HepG2 (cell line): ENCODE data around the gene BRAT1. TPM values are rescaled to one million over a fixed set of nuclear protein-coding genes. Genes with fewer than 3 reads are reported as not detected.

Source experiments
- ATAC-seq: fragments of 200-7000 bp; cut with Tn5 transposase; 3 replicates; pipeline ENCODE4 v1.9.1; 2020; ENCODE audit warnings: mild to moderate bottlenecking, moderate library complexity
- BruUV-seq: library from RNA; stranded (reverse); fragments of 400-500 nt; replicated peaks from 2 replicates; lab custom pipeline; 2021; lab: Mats Ljungman, UMichigan
- CTCF ChIA-PET: fragments of 300-600 bp; formaldehyde crosslinking; extraction: SDS; loops from one replicate; lab custom pipeline; 2021; ENCODE audit warnings: low total read pairs, inconsistent platforms, low intra/inter-chr PET ratio; lab: Yijun Ruan, JAX
- POLR2A ChIA-PET: fragments of 350-600 bp; sonication (Branson Sonifier 250); formaldehyde crosslinking; loops from one replicate; lab custom pipeline; 2020; ENCODE audit warnings: antibody characterized with exemption, inconsistent platforms; lab: Yijun Ruan, JAX
- DNase-seq: peaks from one replicate; pipeline ENCODE4 v3.0.0-alpha.2; 2015; ENCODE audit warnings: low spot score
- FAIRE-seq: peaks from 3 replicates; lab custom pipeline; 2011; peaks lifted over from hg19 to GRCh38; lab: Jason Lieb, UNC
- H2AFZ ChIP-seq: one replicate; pipeline ENCODE4 v1.6.1; 2011; ENCODE audit warnings: low read length, inconsistent platforms
- H3K27ac ChIP-seq: fragments of 300-600 bp; 3 replicates; pipeline ENCODE4 v1.8.0; 2011; ENCODE audit warnings: mixed run types, mild to moderate bottlenecking, mixed read lengths, low read length, inconsistent platforms; ENCODE audit not compliant: insufficient read depth; ENCODE audit errors: extremely low read length
- H3K27me3 ChIP-seq, 2 experiments: fragments of 200-600 bp in 1 of 2; 2 replicates in 1 of 2; 3 replicates in 1 of 2; pipeline versions ENCODE4 v1.6.0 to v1.8.0; 2011; ENCODE audit warnings: low read length in 2 of 2, mild to moderate bottlenecking in 2 of 2, moderate library complexity in 2 of 2, inconsistent platforms in 1 of 2; ENCODE audit not compliant: insufficient read depth in 2 of 2, control insufficient read depth in 1 of 2
- H3K36me3 ChIP-seq, 2 experiments: fragments of 200-600 bp in 1 of 2; replicated peaks in 1 of 2; 2 replicates in 1 of 2; 3 replicates in 1 of 2; pipeline versions ENCODE4 v1.5.1 to v1.8.0; 2011; ENCODE audit warnings: low read length in 2 of 2, inconsistent platforms in 1 of 2; ENCODE audit not compliant: insufficient read depth in 2 of 2, control insufficient read depth in 1 of 2
- H3K4me1 ChIP-seq: 2 replicates; pipeline ENCODE4 v1.5.1; 2012; ENCODE audit warnings: low read length, inconsistent platforms; ENCODE audit not compliant: insufficient read depth
- H3K4me2 ChIP-seq: 2 replicates; pipeline ENCODE4 v1.6.0; 2011; ENCODE audit warnings: low read depth, low read length, inconsistent platforms
- H3K4me3 ChIP-seq, 3 experiments: fragments of 200-600 bp in 1 of 3; sonication (generic), shearing (Covaris generic) in 1 of 3; replicated peaks in 1 of 3; 2 replicates each; pipeline ENCODE4 v1.5.1; 2011 to 2016; ENCODE audit warnings: low read length in 3 of 3, inconsistent platforms in 2 of 3, low read depth in 2 of 3, mild to moderate bottlenecking in 2 of 3, control low read depth in 1 of 3, mixed read lengths in 1 of 3; ENCODE audit not compliant: insufficient read depth in 1 of 3
- H3K79me2 ChIP-seq: one replicate; pipeline ENCODE4 v1.6.1; 2011; ENCODE audit warnings: low read length, inconsistent platforms; ENCODE audit not compliant: insufficient read depth
- H3K9ac ChIP-seq: 2 replicates; pipeline ENCODE4 v1.6.0; 2011; ENCODE audit warnings: mild to moderate bottlenecking, low read depth, low read length, inconsistent platforms; ENCODE audit not compliant: insufficient read depth
- H3K9me3 ChIP-seq: 2 replicates; pipeline ENCODE4 v1.5.1; 2012; ENCODE audit warnings: mild to moderate bottlenecking, low read length
- H4K20me1 ChIP-seq: 2 replicates; pipeline ENCODE4 v1.6.0; 2011; ENCODE audit warnings: inconsistent platforms, mild to moderate bottlenecking, low read length, moderate library complexity; ENCODE audit not compliant: insufficient read depth
- BRD4 ChIP-seq: sonication (generic); formaldehyde crosslinking; IDR thresholded peaks from 2 replicates; pipeline ENCODE4 v1.4.0; 2020; ENCODE audit warnings: missing genetic modification reagents
- CAMTA2 ChIP-seq: sonication (generic); formaldehyde crosslinking; IDR thresholded peaks from 2 replicates; pipeline ENCODE4 v1.4.0; 2020; ENCODE audit warnings: mild to moderate bottlenecking, missing genetic modification reagents, borderline replicate concordance
- FOSL2 ChIP-seq: sonication (generic); formaldehyde crosslinking; IDR thresholded peaks from 2 replicates; pipeline ENCODE4 v1.4.0; 2020; ENCODE audit warnings: missing genetic modification reagents
- HOXA9 ChIP-seq: sonication (generic); formaldehyde crosslinking; IDR thresholded peaks from 2 replicates; pipeline ENCODE4 v1.8.1; 2022; ENCODE audit warnings: missing genetic modification reagents, mild to moderate bottlenecking, moderate library complexity, borderline replicate concordance
- KDM2A ChIP-seq: sonication (generic); formaldehyde crosslinking; IDR thresholded peaks from 2 replicates; pipeline ENCODE4 v1.4.0; 2020; ENCODE audit warnings: low read depth, missing genetic modification reagents, borderline replicate concordance
- KMT2B ChIP-seq: IDR thresholded peaks from 2 replicates; pipeline ENCODE4 v1.6.1; 2016; ENCODE audit warnings: missing genetic modification reagents, missing compliant biosample characterization
- SNAPC2 ChIP-seq: sonication (generic); formaldehyde crosslinking; IDR thresholded peaks from 2 replicates; pipeline ENCODE4 v1.8.1; 2022; ENCODE audit warnings: mild to moderate bottlenecking, missing genetic modification reagents
- TBL1XR1 ChIP-seq: fragments of 150-350 bp; IDR thresholded peaks from 2 replicates; pipeline ENCODE4 v1.6.1; 2014; ENCODE audit warnings: borderline replicate concordance, low read length; ENCODE audit not compliant: partially characterized antibody
- ZBTB38 ChIP-seq: sonication (generic); formaldehyde crosslinking; IDR thresholded peaks from 2 replicates; pipeline ENCODE4 v1.5.1; 2020; ENCODE audit warnings: mild to moderate bottlenecking, missing genetic modification reagents
- ZIK1 ChIP-seq: sonication (generic); formaldehyde crosslinking; IDR thresholded peaks from 2 replicates; pipeline ENCODE4 v1.5.0; 2020; ENCODE audit warnings: mild to moderate bottlenecking, low read depth, missing genetic modification reagents, borderline replicate concordance
- ZNF224 ChIP-seq: sonication (generic); formaldehyde crosslinking; IDR thresholded peaks from 2 replicates; pipeline ENCODE4 v1.5.0; 2020; ENCODE audit warnings: mild to moderate bottlenecking, missing genetic modification reagents
- ZNF597 ChIP-seq: sonication (generic); formaldehyde crosslinking; IDR thresholded peaks from 2 replicates; pipeline ENCODE4 v1.5.0; 2020; ENCODE audit warnings: missing genetic modification reagents
- ZNF746 ChIP-seq: sonication (generic); formaldehyde crosslinking; IDR thresholded peaks from 2 replicates; pipeline ENCODE4 v1.8.0; 2022; ENCODE audit warnings: mild to moderate bottlenecking, missing genetic modification reagents
- ZNF850 ChIP-seq: sonication (generic); formaldehyde crosslinking; conservative IDR thresholded peaks from 2 replicates; pipeline ENCODE4 v1.9.0; 2021; ENCODE audit warnings: mild to moderate bottlenecking, missing genetic modification reagents
- ZSCAN25 ChIP-seq: sonication (generic); formaldehyde crosslinking; IDR thresholded peaks from 2 replicates; pipeline ENCODE4 v1.8.0; 2022; ENCODE audit warnings: mild to moderate bottlenecking, missing genetic modification reagents
- WGBS: methylation state at CpG from one replicate; pipeline ENCODE4 v1.1.6; 2017; ENCODE audit warnings: low lambda C conversion rate; 5-methylcytosine and 5-hydroxymethylcytosine counted together
- in situ Hi-C: cut with HindIII; loops from 2 replicates; pipeline ENCODE4 v1.10.0; 2017; ENCODE audit warnings: low pct_unique_long_range_greater_than_20kb; ENCODE audit not compliant: extremely low pct_ligation_motif_present
- intact Hi-C: fragments of 100-400 bp; cut with micrococcal nuclease; formaldehyde crosslinking; loops from one replicate; pipeline ENCODE4 v1.10.0; 2022; ENCODE audit not compliant: unreplicated experiment
- polyA plus RNA-seq, 8 experiments: library from polyadenylated mRNA; depleted of rRNA in 3 of 8; stranded (reverse) in 7 of 8; unstranded in 1 of 8; fragments of >200 nt; fragmentation: Illumina TruSeq in 4 of 8; extraction: Trizol in 4 of 8; gene quantifications; 2 replicates each; pipeline versions ENCODE4 v1.2.1 to v1.2.3, GENCODE V29; 2011 to 2016; ENCODE audit warnings: low read depth in 4 of 8, missing spikeins in 1 of 8, mixed read lengths in 1 of 8; ENCODE audit not compliant: insufficient read depth in 1 of 8
- total RNA-seq, 5 experiments: library from RNA; depleted of rRNA; stranded (reverse); fragments of >200 nt; fragmentation: Illumina TruSeq; extraction: Trizol; gene quantifications; 2 replicates each; pipeline ENCODE4 v1.2.3, GENCODE V29; 2016; ENCODE audit warnings: low read depth in 1 of 5
- TF ChIP-seq, protein P1 (sequence below): sonication (generic); formaldehyde crosslinking; IDR thresholded peaks from 2 replicates; pipeline ENCODE4 v1.5.0; 2020; ENCODE audit warnings: mild to moderate bottlenecking, missing genetic modification reagents, moderate library complexity
- TF ChIP-seq, protein P2 (sequence below): sonication (generic); formaldehyde crosslinking; conservative IDR thresholded peaks from 2 replicates; pipeline ENCODE4 v1.8.0; 2022; ENCODE audit warnings: mild to moderate bottlenecking, moderate library complexity, missing genetic modification reagents

The BRAT1 gene
- total and polyA plus RNA-seq, 2 of the 13 experiments (the other 11 are each of a cell fraction or from before 2014, with no cell fraction given): 10.2 to 20.3 TPM

DNA sequence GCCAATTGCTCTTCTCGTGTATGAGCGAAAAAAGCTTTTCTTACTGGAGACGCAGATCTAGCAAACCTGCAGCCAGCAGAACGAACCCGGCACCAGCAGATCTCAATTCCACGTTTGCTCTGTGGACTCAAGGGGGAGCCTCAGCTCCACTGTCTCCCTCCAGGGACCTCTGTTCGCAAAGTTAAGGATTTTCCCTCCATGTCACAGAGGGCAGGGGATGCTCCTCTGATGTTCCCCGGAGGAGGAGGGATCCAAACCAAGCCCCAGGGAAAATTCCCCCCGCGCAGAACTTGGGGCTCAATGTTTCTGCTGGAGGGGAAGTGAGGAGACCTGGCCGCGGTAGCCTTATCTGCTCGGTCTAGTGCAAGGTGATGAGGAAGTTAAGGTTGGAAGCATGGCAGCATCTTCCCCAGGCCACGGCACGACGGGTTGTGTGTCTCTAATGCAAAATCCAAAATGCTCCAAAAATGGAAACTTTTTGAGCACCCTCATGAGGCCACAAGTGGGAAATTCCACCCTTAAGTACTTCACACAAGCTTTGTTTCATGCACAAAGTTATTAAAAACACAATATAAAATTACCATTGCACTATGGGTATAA lies 12.5 kb upstream of the BRAT1 start (continued):
- TF ChIP-seq, protein P1, sequence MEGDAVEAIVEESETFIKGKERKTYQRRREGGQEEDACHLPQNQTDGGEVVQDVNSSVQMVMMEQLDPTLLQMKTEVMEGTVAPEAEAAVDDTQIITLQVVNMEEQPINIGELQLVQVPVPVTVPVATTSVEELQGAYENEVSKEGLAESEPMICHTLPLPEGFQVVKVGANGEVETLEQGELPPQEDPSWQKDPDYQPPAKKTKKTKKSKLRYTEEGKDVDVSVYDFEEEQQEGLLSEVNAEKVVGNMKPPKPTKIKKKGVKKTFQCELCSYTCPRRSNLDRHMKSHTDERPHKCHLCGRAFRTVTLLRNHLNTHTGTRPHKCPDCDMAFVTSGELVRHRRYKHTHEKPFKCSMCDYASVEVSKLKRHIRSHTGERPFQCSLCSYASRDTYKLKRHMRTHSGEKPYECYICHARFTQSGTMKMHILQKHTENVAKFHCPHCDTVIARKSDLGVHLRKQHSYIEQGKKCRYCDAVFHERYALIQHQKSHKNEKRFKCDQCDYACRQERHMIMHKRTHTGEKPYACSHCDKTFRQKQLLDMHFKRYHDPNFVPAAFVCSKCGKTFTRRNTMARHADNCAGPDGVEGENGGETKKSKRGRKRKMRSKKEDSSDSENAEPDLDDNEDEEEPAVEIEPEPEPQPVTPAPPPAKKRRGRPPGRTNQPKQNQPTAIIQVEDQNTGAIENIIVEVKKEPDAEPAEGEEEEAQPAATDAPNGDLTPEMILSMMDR (CRISPR knock-in tag): peak; percentile 89
- TF ChIP-seq ZBTB38 (CRISPR knock-in tag): no peak

DNA sequence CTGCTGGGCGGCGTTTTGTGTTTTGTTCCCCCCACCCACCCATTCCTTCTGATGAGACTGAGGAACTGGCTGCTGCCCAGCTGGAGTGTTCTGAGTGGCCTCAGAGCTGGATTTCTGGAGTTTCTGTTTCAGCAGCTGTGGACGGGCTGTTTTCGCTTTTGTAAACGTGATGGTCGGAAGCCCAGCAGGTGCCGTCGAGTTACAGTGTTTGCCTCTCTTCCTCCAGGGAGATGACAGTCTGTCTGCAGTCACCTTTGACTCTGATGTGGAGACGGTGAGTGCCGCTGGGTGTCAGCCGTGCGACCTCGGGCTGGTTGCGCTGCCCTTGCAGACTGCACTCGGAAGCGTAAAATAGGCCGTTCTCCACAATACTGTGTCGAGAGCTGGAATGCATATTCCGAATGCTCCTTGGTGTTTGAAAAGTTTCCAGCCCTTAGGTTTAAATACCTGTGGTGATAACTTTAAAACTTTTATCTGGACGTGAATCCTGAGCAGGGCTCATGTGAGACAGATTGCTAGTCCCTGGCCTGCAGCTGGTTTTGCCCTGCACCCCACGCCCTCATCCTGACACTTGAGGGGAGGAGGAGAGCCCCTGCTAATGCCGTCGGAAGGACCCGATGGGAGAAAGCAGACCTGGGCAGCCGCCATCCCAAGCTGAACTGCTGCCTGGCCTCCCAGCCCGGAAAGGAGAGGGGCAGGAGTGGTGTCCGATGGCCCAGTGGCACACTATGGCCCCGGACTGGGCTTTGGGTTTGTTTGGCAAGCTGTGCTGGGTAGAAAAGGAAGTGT lies 11.8 kb upstream of the BRAT1 start:
- POLR2A ChIA-PET: no interaction called here
- H3K4me3 ChIP-seq: peak overlapping the region; percentile 14 to 55 (median 26); a peak in 4 of 6 replicates
- ATAC-seq (peak; percentile 98), FAIRE-seq (peak; percentile 96), DNase-seq (peak; percentile 56)
- WGBS: 42% methylated on average over 8 of the region's 28 CpGs
- in situ Hi-C loops (loop anchor here (5.0 to 10.0 kb wide), 2 partner anchors 78 to 100 kb away; no protein-coding TSS in a partner anchor), intact Hi-C loops (loop anchor here (1.0 to 10.0 kb wide), 4 partner anchors 70 to 114 kb away; partner anchors contain the start of gene GRIFIN)
- H3K9me3 ChIP-seq: no peaks in the 10 kb centered on the region
- no TSS peak for BruUV-seq
- H3K27me3 ChIP-seq: no peaks in the 10 kb centered on the region
- no peaks in the 10 kb centered on the region for H3K36me3 ChIP-seq
- no peaks in the 10 kb centered on the region for H4K20me1 ChIP-seq
- no peak overlapping the region for H2AFZ ChIP-seq
- H3K4me1 ChIP-seq: peaks cover 19% of the 10 kb centered on the region
- no peak overlapping the region for H3K27ac ChIP-seq
- H3K79me2 ChIP-seq: no peaks in the 10 kb centered on the region
- CTCF ChIA-PET: interaction anchor here (1.2 to 1.5 kb wide), 3 partner anchors 96 to 143 kb away, joined by 3 to 7 read pairs (median 5); no protein-coding TSS in a partner anchor
- no peak overlapping the region for H3K9ac ChIP-seq
- H3K4me2 ChIP-seq: peak overlapping the region; percentile 81
- TF ChIP-seq BRD4 (CRISPR knock-in tag) (no peak), ZNF746 (CRISPR knock-in tag) (no peak), TBL1XR1 (no peak), ZIK1 (CRISPR knock-in tag) (no peak), KDM2A (CRISPR knock-in tag) (0 out of 2 replicates have a peak, but pooled peaks have one; percentile 44), ZNF224 (CRISPR knock-in tag) (no peak), FOSL2 (CRISPR knock-in tag) (no peak), ZNF597 (CRISPR knock-in tag) (no peak), HOXA9 (CRISPR knock-in tag) (no peak), CAMTA2 (CRISPR knock-in tag) (no peak), ZNF850 (no peak), SNAPC2 (CRISPR knock-in tag) (no peak), ZSCAN25 (CRISPR knock-in tag) (no peak), KMT2B (CRISPR knock-in tag) (no peak)
- TF ChIP-seq, protein P2, sequence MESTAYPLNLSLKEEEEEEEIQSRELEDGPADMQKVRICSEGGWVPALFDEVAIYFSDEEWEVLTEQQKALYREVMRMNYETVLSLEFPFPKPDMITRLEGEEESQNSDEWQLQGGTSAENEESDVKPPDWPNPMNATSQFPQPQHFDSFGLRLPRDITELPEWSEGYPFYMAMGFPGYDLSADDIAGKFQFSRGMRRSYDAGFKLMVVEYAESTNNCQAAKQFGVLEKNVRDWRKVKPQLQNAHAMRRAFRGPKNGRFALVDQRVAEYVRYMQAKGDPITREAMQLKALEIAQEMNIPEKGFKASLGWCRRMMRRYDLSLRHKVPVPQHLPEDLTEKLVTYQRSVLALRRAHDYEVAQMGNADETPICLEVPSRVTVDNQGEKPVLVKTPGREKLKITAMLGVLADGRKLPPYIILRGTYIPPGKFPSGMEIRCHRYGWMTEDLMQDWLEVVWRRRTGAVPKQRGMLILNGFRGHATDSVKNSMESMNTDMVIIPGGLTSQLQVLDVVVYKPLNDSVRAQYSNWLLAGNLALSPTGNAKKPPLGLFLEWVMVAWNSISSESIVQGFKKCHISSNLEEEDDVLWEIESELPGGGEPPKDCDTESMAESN (CRISPR knock-in tag): no peak
